Osteoblast (primary cell): ENCODE measurements around the gene DMPK. TPM values are rescaled to one million over a fixed set of nuclear protein-coding genes. Genes with fewer than 3 reads are reported as not detected.

Experiments used
- DNase-seq: peaks from one replicate; pipeline ENCODE4 v3.0.0; 2011; ENCODE audit warnings: low spot score, mixed read lengths; ENCODE audit not compliant: insufficient read length; ENCODE audit errors: missing footprints
- H2AFZ ChIP-seq: 2 replicates; pipeline ENCODE4 v1.6.0; 2011; ENCODE audit warnings: mild to moderate bottlenecking, low read length
- H3K27ac ChIP-seq: 2 replicates; pipeline ENCODE4 v1.5.1; 2011; ENCODE audit warnings: mild to moderate bottlenecking, low read depth, low read length, moderate library complexity
- H3K27me3 ChIP-seq: 2 replicates; pipeline ENCODE4 v1.6.0; 2012; ENCODE audit warnings: mild to moderate bottlenecking, control low read depth, inconsistent platforms, low read length, moderate library complexity; ENCODE audit not compliant: insufficient read depth
- H3K36me3 ChIP-seq: 2 replicates; pipeline ENCODE4 v1.5.1; 2011; ENCODE audit warnings: mild to moderate bottlenecking, low read length, control low read depth, moderate library complexity; ENCODE audit not compliant: insufficient read depth
- H3K4me1 ChIP-seq: 2 replicates; pipeline ENCODE4 v1.5.1; 2011; ENCODE audit warnings: mild to moderate bottlenecking, low read length, control low read depth, moderate library complexity; ENCODE audit not compliant: insufficient read depth
- H3K4me2 ChIP-seq: 2 replicates; pipeline ENCODE4 v1.6.0; 2011; ENCODE audit warnings: mild to moderate bottlenecking, low read length; ENCODE audit not compliant: insufficient read depth
- H3K4me3 ChIP-seq: fragments of 200-600 bp; sonication (generic); 3 replicates; pipeline ENCODE4 v1.5.1; 2012; ENCODE audit warnings: mild to moderate bottlenecking, low read length, inconsistent platforms; ENCODE audit not compliant: insufficient read depth
- H3K79me2 ChIP-seq: 2 replicates; pipeline ENCODE4 v1.6.0; 2012; ENCODE audit warnings: mild to moderate bottlenecking, low read length, control low read depth, inconsistent platforms; ENCODE audit not compliant: insufficient read depth
- H3K9me3 ChIP-seq: 2 replicates; pipeline ENCODE4 v1.5.1; 2011; ENCODE audit warnings: low read depth, low read length, control low read depth
- H4K20me1 ChIP-seq: 2 replicates; pipeline ENCODE4 v1.6.0; 2012; ENCODE audit warnings: mild to moderate bottlenecking, low read length, control low read depth; ENCODE audit not compliant: insufficient read depth
- CTCF ChIP-seq: IDR thresholded peaks from 2 replicates; pipeline ENCODE4 v1.5.1; 2011; ENCODE audit warnings: mild to moderate bottlenecking, low read depth, low read length, moderate library complexity; ENCODE audit errors: extremely low read depth
- total RNA-seq: library from RNA; depleted of rRNA; stranded (reverse); fragments of >200 nt; gene quantifications from 2 replicates; pipeline ENCODE4 v1.2.3, GENCODE V29; 2012

Gene DMPK
- total RNA-seq, 1 donor: 30.4 TPM

- no peak for TF ChIP-seq CTCF
- peaks cover 3% of the 10 kb centered on the region for H4K20me1 ChIP-seq
- H3K9me3 ChIP-seq: no peaks in the 10 kb centered on the region
- H2AFZ ChIP-seq: no peak overlapping the region
- H3K4me1 ChIP-seq: peaks cover 6% of the 10 kb centered on the region
- no peak overlapping the region for H3K4me2 ChIP-seq
- DNase-seq: peak; percentile 89
- H3K4me3 ChIP-seq: no peak overlapping the region
- H3K79me2 ChIP-seq: no peaks in the 10 kb centered on the region
- H3K27ac ChIP-seq: no peak overlapping the region
- peaks cover 24% of the 10 kb centered on the region for H3K36me3 ChIP-seq
- H3K27me3 ChIP-seq: no peaks in the 10 kb centered on the region
These were observed 35.5 kb upstream of the DMPK start for GRCh38 chr19:45817725-45818301.

- Histone ChIP-seq H3K4me3 (no peak overlapping the region), H4K20me1 (peaks cover 3% of the 10 kb centered on the region), H3K4me1 (peaks cover 6% of the 10 kb centered on the region), H3K4me2 (no peak overlapping the region), H3K79me2 (no peaks in the 10 kb centered on the region), H3K36me3 (peaks cover 22% of the 10 kb centered on the region), H3K9me3 (no peaks in the 10 kb centered on the region), H3K27ac (peak overlapping the region; percentile 28), H2AFZ (no peak overlapping the region), H3K27me3 (no peaks in the 10 kb centered on the region)
- DNase-seq: peak; percentile 100
- TF ChIP-seq CTCF: peak; percentile 100
These were observed 34.9 kb upstream of the DMPK start for GRCh38 chr19:45817010-45817724.

- H4K20me1 ChIP-seq: peaks cover 3% of the 10 kb centered on the region
- H3K4me1 ChIP-seq: peaks cover 6% of the 10 kb centered on the region
- H3K27me3 ChIP-seq: no peaks in the 10 kb centered on the region
- TF ChIP-seq CTCF: no peak
- H3K4me2 ChIP-seq: no peak overlapping the region
- H3K36me3 ChIP-seq: peaks cover 18% of the 10 kb centered on the region
- no peak overlapping the region for H2AFZ ChIP-seq
- peak overlapping the region; percentile 28 for H3K27ac ChIP-seq
- H3K4me3 ChIP-seq: no peak overlapping the region
- DNase-seq: no peak
- no peaks in the 10 kb centered on the region for H3K9me3 ChIP-seq
- H3K79me2 ChIP-seq: no peaks in the 10 kb centered on the region
These were observed 34.1 kb upstream of the DMPK start for GRCh38 chr19:45816236-45817009.
